Measurements from ENCODE around the gene UBE2R2. TPM values are rescaled to one million over a fixed set of nuclear protein-coding genes. Genes with fewer than 3 reads are reported as not detected.
A peak's percentile ranks its signal among the peaks of the same experiment; 100 is the strongest.

Gene UBE2R2
- total and polyA plus RNA-seq, 10 of the 15 experiments (the other 5 are each of a cell fraction or from before 2014, with no cell fraction given): 7.2 to 32.8 (median 17.2) TPM

GRCh38 chr9:33923079-33923478 is 106.1 kb downstream of the UBE2R2 start:
- H4K20me1 ChIP-seq (ENCODE audit: control insufficient read depth, insufficient read depth): no peaks in the 10 kb centered on the region
- ChIA-PET SMC1A (ENCODE audit: uncharacterized antibody, unreplicated experiment) (no interaction called here), RAD21 (ENCODE audit: unreplicated experiment) (no interaction called here), POLR2A (no interaction called here), CTCF (interaction anchor here (0.9 to 3.8 kb wide), 3 partner anchors 11 to 109 kb away, joined by 4 to 28 read pairs (median 4); no protein-coding TSS in a partner anchor)
- no peak overlapping the region for H3K27ac ChIP-seq (ENCODE audit: control insufficient read depth, insufficient read depth)
- H3K36me3 ChIP-seq (ENCODE audit: control insufficient read depth in 2 of 2, insufficient read depth in 2 of 2, low read length in 1 of 2): peaks cover 45 to 63% of the 10 kb centered on the region in 2 experiments
- no peaks in the 10 kb centered on the region for H3K79me2 ChIP-seq (ENCODE audit: control insufficient read depth, insufficient read depth, low read length)
- H3K4me2 ChIP-seq (ENCODE audit: control insufficient read depth, insufficient read depth): no peak overlapping the region
- TF ChIP-seq POLR2A (IDR thresholded peaks at IDR 0.05; ENCODE audit: low read depth, low read length) (peak; percentile 26; the same call in 1 of the 2 replicates), FOS (IDR thresholded peaks at IDR 0.05; ENCODE audit: borderline replicate concordance, extremely low read depth, insufficient read length) (no peak), KLF5 (IDR thresholded peaks at IDR 0.05; ENCODE audit: partially characterized antibody) (no peak)
- TF ChIP-seq, protein P1, sequence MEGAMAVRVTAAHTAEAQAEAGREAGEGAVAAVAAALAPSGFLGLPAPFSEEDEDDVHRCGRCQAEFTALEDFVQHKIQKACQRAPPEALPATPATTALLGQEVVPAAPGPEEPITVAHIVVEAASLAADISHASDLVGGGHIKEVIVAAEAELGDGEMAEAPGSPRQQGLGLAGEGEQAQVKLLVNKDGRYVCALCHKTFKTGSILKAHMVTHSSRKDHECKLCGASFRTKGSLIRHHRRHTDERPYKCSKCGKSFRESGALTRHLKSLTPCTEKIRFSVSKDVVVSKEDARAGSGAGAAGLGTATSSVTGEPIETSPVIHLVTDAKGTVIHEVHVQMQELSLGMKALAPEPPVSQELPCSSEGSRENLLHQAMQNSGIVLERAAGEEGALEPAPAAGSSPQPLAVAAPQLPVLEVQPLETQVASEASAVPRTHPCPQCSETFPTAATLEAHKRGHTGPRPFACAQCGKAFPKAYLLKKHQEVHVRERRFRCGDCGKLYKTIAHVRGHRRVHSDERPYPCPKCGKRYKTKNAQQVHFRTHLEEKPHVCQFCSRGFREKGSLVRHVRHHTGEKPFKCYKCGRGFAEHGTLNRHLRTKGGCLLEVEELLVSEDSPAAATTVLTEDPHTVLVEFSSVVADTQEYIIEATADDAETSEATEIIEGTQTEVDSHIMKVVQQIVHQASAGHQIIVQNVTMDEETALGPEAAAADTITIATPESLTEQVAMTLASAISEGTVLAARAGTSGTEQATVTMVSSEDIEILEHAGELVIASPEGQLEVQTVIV (IDR thresholded peaks at IDR 0.05; ENCODE audit: borderline replicate concordance, partially characterized antibody): no peak
- TF ChIP-seq, protein P2, sequence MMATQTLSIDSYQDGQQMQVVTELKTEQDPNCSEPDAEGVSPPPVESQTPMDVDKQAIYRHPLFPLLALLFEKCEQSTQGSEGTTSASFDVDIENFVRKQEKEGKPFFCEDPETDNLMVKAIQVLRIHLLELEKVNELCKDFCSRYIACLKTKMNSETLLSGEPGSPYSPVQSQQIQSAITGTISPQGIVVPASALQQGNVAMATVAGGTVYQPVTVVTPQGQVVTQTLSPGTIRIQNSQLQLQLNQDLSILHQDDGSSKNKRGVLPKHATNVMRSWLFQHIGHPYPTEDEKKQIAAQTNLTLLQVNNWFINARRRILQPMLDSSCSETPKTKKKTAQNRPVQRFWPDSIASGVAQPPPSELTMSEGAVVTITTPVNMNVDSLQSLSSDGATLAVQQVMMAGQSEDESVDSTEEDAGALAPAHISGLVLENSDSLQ (IDR thresholded peaks at IDR 0.05): no peak
- in situ Hi-C loops (cut with MboI): no loop called here
- H3K9ac ChIP-seq (ENCODE audit: control insufficient read depth, insufficient read depth, low read length): no peak overlapping the region
- no peaks in the 10 kb centered on the region for H3K4me1 ChIP-seq (ENCODE audit: control insufficient read depth, insufficient read depth, low read length)
- no peaks in the 10 kb centered on the region for H3K27me3 ChIP-seq (replicated peaks in 1 of 2; ENCODE audit: control insufficient read depth in 2 of 2, insufficient read depth in 2 of 2, low read length in 1 of 2)
- BruUV-seq (replicated peaks): no TSS peak
- DNase-seq (ENCODE audit: low read depth, low spot score): no peak
- no peaks in the 10 kb centered on the region for H3K9me3 ChIP-seq (replicated peaks; ENCODE audit: control insufficient read depth, insufficient read depth, low read length)
- no peak overlapping the region for H3K4me3 ChIP-seq
- WGBS (ENCODE audit: insufficient coverage, insufficient replicate concordance, low lambda C conversion rate, missing lambda C conversion rate): 100% methylated on average over 4 of the region's 4 CpGs
- H2AFZ ChIP-seq (ENCODE audit: control insufficient read depth, low read depth, low read length): no peak overlapping the region
- ATAC-seq: no peak
- FAIRE-seq: no peak
- intact Hi-C loops (cut with micrococcal nuclease; ENCODE audit: unreplicated experiment): loop anchor here (5.0 kb wide), 1 partner anchor 116 kb away; no protein-coding TSS in a partner anchor

Measured in GM12878 (cell line).